ENCODE results near the gene CAMTA1.

CAMTA1 gene

DNA sequence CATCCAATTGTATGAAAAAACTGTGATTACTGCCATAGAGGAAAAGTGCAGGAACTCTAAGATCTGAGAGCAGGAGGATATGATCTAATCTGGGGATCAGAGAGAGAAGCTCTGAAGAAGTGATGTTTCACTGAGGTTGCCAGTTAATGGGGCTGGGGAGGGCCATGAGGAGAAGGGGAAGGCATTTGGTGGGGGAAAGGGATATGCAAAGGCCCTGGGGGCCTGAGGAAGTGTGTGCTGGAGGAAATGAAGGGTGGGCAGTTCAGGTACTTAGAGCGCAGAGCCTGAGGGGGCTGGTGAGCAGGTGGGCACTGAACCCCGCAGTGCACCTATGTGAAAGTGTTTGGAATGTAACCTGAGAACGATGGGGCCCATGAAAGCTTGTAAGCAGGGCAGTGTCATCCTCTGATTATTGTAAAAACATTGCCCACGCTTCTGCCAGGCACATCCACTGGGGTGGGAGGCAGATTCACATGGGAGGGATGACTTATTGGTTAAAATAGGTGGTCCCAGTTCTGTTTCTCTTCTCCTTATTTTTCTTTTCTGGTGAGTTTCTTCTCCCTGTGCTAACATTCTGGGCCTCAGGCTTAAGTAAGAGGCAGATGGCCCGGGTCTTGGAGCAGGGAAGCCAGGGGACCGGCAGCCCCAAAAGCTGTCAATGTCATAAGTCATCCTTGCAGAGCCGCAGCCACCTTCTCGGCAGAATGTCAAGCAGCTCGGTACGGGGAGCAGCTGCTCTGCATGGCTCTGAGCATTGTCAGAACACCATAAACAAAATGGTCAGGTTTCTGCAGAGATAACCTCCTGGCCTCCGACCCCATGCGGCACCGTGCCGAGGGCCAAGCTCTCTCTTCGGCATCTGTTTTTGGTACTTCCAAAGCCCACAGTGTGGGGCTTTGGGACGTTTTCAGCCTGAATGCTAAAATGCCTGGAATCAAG, 493.8 kb downstream of the CAMTA1 start:
- DNase-seq, result no peak

DNA sequence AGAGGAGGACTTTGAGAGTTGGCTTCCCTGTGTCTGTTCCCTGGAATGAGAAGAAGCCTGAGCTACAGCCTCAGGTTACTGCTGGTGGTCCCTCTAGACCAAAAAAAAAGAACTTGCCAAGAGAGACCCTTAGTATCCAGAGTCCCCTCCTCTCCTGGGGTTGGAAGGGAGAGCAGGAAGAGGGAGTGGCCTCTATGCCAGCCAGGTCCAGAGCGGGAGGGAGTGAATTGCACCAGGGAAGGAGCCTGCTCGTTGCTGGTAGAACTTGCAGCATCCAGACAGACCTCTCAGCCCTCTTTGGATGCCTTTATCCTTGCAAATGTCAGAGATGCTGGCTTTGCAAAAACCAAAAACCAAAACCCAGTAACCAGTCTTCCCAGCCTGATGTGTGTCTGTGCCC, 494.5 kb downstream of the CAMTA1 start:
- DNase-seq, result no peak

DNA sequence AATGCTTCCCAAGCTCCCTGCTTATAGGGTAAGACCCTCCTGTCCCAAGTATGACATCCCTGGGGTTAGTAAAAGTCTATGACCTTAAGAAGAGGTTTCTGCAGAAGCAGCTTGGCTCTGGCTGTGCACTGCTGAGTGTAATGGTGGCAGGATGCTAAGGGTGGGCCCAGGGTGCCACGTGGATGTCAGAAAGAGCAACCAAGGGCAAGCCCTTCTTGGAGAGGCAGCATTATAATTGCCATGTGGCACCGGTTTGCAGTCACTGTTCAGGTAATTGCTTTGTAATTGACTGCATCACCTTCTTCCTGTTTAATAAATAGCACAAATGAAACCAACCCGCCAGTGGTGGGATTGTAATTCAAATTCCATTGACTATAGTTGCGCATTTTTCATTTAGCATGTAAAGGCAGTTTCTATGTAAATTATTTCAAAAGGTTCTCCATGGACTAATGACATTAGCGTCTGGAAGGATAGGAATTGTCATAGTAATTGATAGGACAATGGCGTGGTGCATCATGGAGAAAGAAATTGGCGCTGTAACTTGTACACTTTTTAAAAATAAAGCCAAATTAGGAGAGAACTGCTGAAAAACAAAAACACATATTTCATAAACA, 495.2 kb downstream of the CAMTA1 start:
- no peak for DNase-seq

DNA sequence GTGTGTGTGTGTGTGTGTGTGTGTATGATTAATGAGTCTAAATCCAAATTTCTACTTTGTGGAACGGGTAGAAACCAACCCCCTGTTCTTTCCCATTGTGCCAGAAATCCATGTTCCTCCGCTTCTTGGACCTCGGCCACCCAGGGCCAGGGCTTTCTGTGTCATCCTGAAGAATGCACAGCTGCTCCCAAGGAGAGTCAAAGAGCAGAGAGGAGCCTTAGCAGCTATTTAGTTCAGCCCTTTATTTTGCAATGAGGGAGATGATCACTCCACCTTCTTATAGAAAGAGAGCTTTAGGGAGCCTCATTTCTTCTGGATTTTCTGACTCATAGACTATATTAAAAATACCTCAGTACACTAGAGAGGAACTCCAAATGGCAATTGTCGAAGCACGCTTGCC, 496.6 kb downstream of the CAMTA1 start:
- DNase-seq, result no peak

DNA sequence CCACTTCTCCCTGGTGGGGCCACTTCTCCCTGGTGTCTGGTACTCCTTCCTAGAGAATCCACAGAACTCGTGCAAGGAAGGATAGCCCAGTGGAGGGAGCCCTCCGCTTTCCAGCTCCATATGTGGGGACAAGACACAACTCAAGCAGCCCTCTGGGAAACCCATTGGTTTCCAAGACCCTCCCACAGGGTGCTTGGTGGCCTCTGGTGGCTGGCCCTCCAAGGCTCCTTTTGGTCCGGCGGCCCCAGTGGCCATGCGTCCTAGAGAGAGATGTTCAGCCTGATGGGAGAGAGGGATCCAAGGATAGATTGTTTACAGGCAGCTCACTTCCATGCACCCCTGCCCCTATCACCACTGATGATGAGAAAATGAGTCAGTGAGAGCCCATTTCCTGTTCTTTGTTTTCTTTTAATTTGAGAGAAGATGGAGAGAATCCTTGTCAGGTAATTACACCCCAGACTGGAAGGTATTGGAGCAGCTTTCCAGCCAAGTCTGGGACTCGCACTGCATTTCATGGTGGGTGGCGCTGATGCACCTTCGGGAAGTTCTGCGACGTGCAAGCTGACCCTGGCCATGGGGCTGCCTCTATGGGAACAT, 499.7 kb downstream of the CAMTA1 start:
- DNase-seq, result no peak

DNA sequence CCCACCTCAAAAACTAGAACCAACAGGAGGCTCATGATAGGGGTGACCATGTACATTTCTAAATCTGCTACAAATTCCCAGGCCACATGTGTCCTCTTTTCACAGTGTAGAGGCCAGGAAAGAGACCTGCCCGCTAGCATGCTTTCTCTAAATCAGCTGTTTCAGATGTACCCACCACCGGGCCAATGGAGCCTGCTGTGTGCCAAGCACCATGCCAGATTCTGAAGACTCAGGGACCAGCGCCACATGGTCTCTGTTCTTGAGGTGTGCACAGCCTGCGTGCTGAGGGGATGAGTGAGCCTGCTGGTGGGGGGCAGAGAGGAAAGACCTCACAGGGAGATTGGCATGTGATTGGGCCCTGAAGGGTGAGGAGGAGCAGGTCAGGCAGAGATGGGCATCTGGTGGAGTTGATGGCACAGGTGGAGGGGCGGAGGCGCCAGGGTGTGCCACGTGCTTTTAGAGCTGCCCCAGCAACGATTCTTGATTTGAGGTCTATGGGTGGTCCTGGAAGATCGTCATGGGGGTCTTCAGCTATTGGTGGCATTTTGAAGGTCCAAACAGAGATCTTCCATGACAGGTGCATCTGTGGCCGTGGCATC, 500.7 kb downstream of the CAMTA1 start:
- no peak for DNase-seq

DNA sequence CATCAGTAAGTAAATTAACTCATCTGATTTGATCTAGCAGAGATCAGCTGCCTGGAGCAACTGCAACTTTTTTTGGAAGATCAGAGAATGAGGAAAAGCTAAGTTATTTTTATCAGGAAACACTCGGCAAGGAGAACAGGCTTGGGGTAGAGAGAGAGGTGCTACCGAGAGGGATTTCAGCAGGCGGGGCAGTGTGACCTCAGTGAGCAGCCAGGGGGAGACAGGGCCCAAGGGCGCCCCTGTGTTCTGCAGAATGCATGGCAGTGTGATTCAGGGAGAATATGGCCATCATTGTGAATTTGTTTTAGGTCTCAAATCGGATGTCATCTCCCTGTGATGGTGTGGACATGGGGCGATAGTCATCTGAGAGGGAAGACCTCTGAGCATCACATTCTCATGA, 501.8 kb downstream of the CAMTA1 start:
- DNase-seq, result no peak

DNA sequence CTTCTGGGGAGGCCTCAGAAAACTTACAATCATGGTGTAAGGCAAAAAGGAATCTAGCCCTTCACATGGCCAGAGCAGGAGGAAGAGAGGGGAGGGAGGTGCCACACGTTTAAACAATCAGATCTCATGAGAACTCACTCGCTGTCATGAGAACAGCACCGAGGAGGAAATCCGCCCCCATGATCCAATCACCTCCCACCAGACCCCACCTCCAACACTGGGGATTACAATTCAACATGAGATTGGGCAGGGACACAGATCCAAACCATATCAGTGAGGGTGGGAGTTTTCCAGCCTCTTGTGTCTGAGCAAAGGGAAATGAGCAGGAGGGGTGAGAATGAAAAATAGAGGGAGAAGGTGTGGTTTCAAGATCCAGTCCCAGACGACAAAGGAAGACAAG, 503.7 kb downstream of the CAMTA1 start:
- DNase-seq, result no peak

DNA sequence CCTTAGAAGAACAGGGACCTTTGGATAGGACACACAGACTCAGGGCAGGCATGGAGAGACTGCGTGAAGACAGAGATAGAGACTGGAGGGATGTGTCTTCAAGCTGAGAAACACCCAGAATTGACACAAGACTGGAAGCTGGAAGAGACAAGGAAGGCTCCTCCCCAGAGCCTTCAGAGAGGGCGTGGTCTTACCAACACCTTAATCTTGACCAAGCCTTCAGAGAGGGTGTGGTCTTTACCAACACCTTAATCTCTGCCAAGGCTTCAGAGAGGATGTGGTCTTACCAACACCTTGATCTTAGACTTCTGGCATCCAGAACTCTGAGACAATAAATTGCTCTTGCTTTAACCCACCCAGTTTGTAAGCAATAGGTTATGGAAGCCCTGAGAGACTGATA, 504.4 kb downstream of the CAMTA1 start:
- no peak for DNase-seq

DNA sequence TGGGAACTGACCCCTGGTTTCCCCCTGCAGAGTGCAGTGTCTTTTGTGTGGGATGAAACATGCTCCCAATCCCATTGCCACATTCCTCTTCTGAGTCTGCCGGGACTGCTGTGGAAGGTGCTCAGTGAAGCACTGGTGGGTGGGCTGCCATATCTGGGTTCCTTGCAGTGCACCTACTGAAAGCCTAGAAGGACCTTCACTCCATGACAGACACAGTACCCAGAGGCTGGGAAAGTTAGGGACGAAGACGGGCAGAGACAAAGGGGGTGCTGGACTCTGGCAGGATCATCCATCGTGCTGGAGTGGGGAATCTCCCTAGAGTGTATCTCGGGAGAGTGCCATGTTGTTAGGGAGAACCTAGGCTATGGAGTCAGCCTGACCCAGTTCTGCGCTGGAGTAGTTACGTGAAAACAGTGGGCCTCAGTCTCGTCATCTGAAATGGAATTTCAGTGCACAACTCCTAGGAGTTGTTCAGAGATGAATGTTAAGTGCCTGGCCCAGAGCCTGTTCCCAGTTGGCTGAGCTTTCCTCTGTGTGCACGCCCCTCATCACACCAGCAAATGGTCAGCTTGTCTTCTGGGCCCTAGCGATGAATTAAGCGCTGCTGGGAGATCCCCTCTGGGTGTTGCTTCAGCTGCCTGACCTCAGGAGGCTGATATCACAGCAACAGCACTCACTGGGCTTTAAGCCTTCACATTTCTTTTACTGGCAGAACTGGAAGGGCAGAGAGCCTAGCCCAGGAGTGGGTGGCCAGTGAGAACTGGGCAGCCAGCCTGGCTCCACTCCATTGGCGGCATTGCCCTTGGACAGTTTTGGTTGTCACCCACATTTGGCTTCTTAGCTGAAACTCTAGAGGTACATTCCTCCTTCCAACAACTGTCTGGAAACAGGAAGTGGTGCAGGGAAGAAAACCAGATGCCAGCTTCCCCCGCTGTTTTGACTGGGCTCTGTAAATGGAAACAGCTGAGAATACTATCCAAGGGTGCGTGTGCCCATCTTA, 506.0 kb downstream of the CAMTA1 start:
- DNase-seq, result no peak

DNA sequence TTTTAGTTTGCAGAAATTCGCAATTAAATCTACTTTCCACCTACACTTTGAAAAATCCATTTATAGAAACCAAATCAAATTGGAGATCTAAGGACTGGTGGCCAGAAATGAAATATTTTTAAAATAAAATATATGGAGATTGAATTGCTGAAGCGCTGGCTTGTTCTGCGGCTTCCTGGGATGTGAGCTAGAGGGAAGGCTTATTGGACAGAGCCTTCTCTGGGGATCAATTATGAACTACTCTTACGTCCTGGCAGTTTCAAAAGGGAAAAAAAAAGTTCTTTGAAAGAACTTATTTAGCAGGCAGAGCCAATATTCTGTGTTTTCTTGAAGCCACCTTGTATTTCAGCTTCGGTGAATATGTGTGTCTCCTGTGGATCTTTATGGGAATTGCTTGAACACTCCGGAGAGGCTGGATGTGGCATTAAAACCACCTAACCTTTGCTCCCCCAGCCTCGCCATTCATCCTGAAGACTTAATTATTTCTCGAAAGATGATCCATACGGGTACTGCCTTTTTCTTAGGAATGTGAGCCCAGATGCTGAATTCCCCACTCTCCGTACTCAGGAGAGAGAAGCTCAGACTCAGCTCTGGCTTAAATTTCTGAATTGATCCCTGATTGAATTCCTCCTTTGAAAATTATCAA, 506.9 kb downstream of the CAMTA1 start:
- DNase-seq, result no peak

DNA sequence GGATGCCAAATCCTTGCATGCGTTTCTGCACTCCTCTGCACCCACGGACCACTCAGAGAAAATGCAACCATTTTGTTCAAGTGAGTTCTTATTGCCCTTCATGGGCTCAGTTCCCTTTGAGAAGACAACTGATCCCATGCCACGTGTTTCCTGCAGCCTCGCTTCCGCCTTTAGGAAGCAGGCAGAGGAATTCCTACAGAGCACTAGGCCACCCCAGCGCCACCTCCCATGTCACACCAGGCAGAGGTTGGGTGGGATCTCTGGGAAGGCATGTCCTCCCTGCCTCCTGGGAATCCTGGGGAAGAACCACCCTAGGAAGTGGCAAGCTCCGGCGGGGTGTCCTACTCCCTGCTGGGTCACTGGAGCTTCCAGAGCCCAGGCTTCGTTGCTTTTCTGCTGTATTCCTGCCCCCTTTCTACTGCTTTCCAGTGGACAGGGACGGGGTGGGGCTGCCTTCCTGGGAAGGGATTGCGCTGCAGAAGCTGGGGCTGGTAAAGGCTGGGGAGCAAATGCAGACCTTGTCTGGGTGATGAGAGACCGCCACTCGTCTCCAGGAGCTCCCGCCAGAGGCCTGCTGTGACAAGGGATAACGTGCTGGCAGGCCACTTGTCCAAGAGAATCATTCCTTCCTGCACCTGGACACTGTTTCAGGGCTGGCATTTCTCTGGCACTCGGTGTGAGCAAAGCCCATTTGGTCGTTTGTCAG, 507.6 kb downstream of the CAMTA1 start:
- DNase-seq, result no peak

DNA sequence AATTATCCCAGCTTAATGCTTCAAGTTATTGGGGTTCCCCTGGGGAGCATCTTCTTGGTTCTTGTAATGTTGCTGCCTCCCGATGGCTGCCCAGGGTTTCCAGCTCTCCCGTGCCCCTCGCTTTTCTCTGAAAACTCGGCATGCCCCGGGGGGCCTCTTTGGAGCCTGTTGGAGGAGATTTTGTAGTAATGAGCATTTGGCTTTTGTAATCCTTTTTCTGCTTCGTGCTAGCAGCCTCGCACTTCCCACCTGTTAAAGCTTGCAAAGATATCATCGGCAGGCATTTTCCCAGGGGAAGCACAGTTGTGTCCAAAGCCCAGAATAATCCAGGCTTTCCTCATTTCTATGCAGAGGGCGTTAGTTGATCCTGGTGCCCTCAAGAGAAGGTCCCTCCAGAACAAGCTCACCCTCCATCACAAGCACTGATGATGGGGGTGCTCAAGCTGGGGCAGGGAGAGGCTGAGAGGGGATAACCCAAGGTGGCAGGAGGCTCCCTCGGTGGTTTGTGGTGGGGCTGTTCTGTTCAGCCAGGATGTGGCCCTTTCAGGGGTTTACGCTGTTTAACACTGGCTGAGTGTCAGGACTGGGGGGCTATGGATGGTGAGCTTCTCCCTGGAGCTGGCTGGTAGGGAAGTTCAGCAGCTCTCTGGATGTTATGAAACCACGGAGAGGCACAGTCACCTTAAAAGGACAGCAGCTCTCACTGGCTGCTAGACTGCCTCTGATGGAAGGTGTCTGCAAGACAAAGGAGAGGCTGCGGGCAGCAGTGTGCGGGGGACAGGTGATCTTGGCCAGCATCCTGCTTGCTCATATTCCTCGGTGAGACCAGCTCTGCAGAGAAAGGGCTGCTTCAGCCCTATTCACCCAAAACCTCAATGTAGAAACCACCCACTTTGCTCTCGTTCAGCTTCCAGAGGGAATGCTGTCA, 508.7 kb downstream of the CAMTA1 start:
- no peak for DNase-seq

DNA sequence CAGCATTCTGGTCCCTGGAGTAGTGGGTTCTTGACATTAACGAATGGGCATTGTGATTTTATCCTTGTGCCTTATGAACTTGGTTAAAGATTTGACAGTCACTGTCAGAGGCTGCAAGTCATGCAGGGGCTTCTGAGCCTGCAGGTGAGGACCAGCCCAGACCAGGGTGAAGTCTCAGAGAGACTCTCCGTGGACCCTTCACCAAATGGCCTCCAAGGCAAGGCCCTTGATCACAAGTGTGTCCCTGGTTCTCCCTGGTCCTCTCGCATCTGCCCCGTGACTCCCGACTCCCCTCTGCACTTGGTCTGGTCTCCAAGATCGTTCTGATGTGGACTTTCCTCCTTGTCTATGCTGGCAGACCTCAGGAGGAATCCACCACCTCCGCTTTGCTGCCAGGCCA, 509.4 kb downstream of the CAMTA1 start:
- DNase-seq, result no peak

DNA sequence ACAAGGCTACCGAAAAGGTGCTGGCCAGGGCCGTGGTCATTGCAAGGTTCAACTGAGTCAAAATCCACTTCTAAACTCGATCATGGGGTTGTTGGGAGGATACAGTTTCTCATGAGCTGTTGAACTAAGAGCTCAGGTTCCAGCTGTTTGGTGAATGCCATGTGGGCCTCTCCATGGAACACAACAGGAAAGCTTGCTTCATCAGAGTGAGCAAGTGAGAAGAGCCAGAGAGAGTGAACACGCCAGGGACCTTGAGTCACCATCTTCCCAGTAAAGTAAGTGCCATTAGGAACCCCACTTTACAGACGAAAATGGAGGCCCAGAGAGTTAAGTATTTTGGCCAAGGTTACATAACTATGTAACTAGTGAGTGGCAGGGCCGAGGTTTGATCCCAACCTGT, 510.7 kb downstream of the CAMTA1 start:
- DNase-seq, result no peak

DNA sequence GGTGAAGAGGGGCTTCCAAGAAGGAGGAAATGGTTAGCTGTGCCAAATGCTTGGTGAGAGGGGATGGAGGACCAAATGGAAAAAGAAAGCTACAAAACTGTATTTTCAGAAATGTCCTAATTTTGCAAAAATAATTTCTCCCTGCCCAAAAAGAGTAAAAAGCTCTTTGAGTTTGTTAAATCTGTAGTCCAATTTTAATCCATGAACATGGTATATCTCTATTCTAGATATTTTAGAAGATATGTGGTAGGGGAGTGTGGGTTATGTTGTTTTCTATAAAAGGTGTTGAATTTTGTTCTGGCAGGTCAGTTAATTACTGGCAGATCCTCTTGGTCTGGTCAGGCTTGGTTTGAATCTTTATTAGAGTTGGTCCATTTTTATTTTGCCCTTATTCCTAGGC, 511.7 kb downstream of the CAMTA1 start:
- DNase-seq, result no peak

DNA sequence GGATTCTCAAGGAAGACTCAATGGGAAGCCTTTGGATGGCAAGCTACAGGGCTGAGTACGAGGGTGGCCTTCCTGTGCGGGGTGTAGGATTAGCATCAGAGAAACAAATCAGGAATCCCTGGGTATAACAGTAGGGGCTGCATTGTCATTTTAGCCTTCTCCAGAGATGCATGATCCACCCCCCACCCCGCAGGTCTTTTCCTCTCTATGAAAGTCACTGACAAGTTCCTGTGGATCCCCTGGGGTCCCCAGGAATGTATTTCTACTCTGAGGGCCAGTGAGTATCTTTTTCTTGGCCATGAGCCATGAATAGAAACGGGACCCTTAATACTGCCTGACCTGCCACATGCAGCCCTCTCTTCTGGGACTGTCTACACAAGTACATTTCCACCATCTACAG, 512.9 kb downstream of the CAMTA1 start:
- no peak for DNase-seq

DNA sequence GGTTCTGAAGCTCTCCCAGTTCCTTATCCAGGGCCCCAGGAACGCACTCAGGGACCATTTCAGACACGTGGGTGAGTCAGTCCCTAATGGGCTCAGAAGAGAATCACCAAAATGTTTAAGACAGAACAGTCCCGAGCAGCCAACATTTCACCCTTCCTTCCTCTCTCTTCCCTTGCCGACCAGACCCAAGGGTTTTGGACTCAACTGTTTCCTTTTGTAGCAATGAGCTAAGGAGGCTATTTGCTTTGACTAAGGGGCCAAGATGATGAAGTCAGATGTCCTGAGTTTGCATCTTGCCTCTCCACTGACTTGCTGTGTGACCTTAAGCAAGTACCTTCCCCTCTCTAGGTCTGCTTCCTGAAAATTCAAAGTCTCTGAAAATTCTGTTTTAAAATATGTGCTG, 513.5 kb downstream of the CAMTA1 start:
- DNase-seq, result no peak

DNA sequence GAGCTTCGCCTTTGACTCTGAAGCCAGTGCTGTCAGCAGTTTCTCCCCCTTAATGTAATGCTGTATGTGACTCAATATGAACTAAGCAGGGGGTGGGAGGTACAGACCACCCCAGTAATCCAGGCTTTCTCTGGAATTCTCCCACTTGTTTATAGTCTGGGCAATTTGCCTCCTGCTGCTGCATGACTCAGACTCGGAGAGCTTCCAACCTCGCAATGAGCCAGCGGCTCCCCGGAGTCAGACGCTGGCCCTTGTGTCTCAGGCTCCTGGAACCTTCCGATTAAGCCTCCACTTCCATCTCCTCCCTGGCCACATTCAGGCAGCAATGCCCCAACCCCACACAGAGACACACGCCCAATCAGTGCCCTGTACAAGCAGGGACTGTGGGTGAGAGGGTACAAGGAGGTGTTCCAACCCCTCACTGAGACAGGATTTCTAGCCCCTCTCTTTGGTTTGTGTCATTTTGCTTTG, 514.1 kb downstream of the CAMTA1 start:
- peak; percentile 21 for DNase-seq

DNA sequence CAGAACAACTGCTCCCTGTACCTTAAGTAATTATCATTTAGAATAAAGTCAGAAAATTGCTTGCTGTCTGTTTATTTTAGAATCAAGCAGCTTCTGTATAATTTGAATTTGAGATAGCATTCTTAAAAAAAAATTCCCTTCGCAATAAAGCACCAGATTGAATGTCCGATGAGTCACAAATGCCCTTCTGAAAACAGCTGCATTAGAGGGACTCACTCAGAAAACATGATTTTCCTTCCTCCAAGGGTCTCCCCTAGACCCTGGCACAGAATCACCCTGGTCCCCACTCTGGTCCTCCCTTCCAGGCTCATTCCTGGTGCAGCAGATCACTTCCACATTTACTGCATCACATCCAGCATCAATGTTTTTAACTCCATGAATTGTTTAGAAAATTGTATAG, 514.7 kb downstream of the CAMTA1 start:
- DNase-seq, result no peak

All from NCI-H446 treated with DMSO at 0.1 percent for 48 hours (cell line).